Activated naive CD4-positive, alpha-beta T cell treated with Interleukin-2 at 50 U/mL for 16 hours (primary cell): Measurements from ENCODE around the gene DCBLD2.

ENCODE experiments used
- DNase-seq: peaks from one replicate; pipeline ENCODE4 v3.0.0-alpha.2; 2020

DCBLD2 gene

DNA sequence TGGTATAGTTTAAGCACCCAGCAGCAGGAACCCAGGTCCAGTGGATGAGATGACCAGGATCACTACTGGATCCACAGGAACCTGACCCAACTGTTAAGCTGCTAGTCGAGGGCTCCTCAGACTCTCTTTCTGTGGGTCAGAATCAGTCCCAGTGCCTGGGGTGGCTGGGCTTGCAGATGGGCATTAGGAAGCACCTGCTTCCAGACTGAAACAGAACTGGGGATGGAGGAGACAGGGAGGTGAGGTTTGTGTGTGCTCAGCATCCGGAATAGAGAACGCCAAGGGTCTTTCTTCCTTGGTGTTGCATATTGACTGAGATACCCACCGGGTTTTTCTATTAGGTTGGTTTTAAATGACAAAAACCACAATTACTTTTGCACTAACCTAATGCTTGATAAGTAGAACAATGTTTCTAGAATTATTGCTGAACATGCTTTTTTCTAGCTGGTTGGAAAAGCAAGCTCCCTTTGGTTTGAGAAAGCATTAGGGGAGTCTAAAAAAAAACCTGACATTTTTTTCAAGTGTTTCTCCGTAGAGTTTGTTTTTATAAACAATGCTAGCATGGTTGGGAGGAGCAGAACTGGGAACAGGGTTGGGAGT is 137.6 kb downstream of the DCBLD2 start:
- DNase-seq = no peak

DNA sequence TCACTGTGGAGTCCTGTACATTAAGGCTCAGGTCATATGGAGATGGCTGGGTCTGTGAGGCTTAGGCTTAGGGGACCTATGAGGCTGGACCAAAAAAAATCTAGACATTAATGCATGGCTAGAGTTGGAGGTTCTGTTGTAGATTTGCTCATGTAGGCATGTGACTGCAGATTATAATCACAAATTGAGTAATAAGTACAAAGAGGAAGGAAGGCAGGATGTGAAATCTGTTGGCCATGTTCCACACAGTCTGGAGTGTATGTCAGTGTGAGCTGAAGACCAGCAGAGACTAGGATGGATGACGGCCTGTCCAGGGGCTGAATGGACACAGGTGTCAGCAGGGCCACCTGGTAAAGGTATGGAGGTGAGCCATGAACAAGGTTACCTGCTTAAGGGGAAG is 138.4 kb downstream of the DCBLD2 start, which contains the start of gene ST3GAL6:
Gene ST3GAL6, plus strand, starts transcription at position 265 of the 400 bp plus-strand sequence. CDS start 5,101 bp downstream, outside the sequence.
- DNase-seq = no peak

GRCh38 chr3:98761643-98762229 is 139.8 kb downstream of the DCBLD2 start:
- no peak for DNase-seq

DNA sequence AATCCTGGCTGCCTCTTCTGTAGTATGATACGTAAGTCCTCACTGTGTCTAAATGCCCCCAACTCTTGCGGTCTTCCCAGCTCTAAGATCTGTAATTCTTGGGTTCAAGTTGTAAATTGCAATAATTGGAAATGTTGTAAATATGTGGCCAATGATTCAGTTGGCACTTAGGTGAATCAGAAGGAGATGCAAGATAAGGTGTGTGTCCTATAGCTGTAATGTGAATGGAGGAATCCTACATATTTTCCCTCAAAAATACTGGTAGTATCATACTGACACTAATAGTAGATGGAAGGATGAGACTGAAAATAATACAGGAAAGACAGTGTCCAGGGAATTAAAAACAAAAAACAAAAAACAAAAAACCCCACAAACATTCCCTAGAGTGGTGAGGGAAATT is 141.9 kb downstream of the DCBLD2 start:
- no peak for DNase-seq

- DNase-seq = no peak
Observed at GRCh38 chr3:98755601-98756000, 145.9 kb downstream of the DCBLD2 start.

DNA sequence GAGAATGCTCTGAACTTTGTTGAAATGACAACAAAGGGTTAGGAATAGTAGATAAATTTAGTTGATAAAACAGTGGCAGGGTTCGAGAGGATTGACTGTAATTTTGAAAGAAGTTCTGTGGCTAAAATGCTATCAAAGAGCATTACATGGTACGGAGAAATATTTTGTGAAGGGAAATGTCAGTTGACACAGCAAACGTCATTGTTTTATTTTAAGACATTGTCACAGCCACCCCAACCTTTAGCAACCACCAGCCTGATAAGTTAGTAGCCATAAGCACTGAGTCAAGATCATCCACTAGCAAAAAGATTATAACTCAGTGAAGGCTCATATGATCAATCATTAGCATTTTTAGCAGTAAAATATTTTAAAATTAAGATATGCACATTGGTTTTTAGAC is 147.0 kb downstream of the DCBLD2 start:
- no peak for DNase-seq

GRCh38 chr3:98750276-98750919 is 151.1 kb downstream of the DCBLD2 start:
- no peak for DNase-seq

- no peak for DNase-seq
Observed at GRCh38 chr3:98746882-98747281, 154.6 kb downstream of the DCBLD2 start.

DNA sequence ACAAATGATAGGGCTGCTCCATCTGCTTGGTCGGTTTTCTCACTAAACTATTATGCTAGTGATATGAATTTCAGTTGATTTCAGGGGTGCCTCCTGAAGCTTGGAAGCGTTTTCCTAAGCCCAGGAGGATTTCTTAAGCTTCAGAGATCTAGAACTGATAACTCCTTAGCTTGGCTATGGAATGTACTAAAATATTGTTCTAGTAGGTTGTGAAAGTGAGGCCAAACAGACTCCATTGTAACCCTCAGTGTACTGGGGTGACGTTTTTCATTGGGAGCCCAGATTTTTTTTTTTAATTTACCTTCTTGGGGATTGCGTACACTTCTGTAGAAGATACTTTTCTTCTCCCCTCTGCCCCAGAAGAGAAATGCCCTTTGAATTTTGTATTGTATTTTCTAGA is 155.4 kb downstream of the DCBLD2 start:
- DNase-seq = no peak
